Activated CD4-positive, alpha-beta T cell treated with anti-CD3 and anti-CD28 coated beads, Interleukin-2, amount 50 U/mL, for 1 hour (primary cell): ENCODE measurements around the gene VCL.

ENCODE experiments used
- DNase-seq: peaks from one replicate; pipeline ENCODE4 v3.0.0-alpha.2; 2020

VCL gene

DNA sequence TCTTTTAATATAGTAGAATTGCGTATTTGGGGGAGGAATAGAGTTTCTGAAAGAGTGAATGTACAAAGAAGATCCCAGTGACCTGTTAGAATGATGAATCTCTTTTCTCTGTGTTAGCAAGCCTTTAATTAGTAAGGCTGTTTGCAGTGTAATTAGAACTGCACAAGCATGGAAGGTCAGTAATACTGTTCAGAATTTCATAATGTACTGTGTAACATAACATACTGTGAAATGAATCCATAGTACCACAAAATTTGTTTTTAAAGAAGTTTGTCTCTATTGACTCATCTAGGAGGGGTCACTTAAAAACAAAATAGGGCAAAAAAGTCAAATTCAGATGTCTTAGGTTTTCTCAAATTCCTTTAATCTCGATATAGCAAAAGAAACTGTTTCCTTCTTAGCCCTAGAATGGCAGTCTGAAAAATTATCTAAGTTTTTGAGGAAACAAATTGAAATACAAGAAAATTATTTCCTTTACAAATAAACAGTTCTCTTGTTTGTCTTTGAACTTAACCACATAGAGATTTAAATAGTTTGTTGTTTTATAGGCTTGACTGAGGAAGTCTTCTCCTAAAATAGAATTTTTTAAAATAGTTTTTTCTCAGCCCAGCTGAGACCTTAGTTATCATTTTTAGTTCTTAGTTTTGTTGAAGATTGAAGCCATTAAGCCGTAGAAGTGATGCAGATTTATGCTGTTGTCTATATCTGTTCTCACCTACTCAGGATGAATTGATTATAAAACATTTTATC, 165.6 kb downstream of the VCL start:
- DNase-seq: no peak

DNA sequence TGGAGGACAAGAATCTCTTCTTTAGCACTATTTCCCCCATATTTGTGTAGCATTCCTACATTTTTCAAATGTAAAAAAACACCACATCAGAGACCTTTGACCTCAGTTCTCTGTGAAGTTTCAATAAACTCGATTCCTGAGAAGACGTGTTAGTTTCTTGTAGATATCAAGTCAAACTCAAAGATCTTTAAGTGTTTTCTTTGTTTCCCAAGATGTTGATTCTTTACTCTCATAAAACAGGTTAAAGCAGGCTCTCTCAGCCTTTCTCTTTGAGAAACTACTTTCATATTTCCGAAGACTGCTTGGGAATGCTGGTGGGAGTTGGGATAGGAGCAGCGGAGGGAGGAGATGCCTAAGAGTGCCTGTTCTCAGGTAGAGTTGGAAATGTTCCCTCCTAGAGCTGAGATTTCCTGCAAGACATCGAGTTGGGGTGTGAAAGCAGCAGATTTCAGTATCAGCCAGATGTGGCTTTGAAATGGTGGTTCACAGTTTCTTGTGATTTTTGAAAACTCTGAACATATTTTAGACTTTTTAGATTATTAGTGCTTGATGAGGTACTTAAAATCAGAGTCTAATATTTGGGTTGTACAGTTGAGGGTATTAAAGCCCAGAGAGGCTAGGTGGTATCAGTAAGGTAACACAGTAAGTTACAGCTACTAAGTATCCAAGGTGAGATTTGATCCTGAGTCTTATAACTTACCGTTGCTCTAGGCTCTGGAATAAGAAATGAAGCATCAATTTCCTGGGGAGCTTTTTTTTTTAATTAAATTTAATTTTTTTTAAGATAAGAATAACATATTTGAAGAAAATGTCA, 167.0 kb downstream of the VCL start:
- no peak for DNase-seq

DNA sequence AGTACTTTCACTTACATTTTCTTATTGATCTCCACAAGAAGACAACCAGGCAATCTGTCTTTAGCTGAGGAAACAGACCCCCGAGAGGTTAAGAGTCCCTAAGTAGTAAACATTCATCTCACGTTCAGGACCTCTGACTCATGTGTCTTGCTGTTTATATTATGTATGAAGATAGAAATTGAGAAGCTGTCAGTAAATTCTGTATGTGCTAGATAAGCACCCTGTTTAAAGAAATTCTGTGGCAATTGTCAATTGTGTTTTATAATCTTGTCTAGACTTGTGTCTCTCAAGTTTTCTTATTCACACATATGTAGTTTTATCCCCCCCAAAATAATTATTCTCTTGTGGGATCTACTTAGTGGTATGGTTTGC, 167.6 kb downstream of the VCL start:
- no peak for DNase-seq

DNA sequence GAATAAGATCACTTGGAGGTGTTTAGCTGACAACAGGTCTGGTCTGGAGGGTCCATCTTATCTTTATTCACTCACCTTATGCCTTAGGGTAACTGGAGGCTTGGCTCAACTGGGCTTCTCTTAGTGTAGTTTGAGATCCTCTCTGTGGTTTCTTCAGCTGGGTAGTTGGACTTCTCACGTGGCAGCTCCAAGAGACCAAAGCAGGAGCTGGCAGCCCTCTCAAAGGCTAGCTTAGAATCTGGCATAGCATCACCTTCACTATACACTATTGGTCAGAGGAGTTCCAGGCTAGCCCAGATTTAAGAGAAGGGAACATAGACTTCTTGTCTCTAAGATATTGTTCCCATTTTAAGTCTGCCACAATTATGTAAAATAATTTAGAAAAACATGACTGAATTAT, 169.5 kb downstream of the VCL start:
- no peak for DNase-seq
